Measurements from ENCODE around the gene MARK1. TPM values are rescaled to one million over a fixed set of nuclear protein-coding genes. Genes with fewer than 3 reads are reported as not detected.

Gene MARK1
- 12.1 and 13.2 TPM in 2 replicates for total RNA-seq (ENCODE audit: low replicate concordance)

- H3K36me3 Mint-ChIP-seq, result no peaks in the 10 kb centered on the region
- Histone ChIP-seq H3K4me3 (peak within 1 kb of the TSS; percentile 83), H3F3A (ENCODE audit: low read depth) (peaks cover 9% of the 10 kb centered on the region), H3K9ac (peak within 1 kb of the TSS; percentile 87), H3K4me1 (peaks cover 38% of the 10 kb centered on the region), H3K27me3 (peaks cover 6% of the 10 kb centered on the region), H3K4me2 (peak within 1 kb of the TSS; percentile 84), H3K9me3 (ENCODE audit: low read depth) (no peaks in the 10 kb centered on the region), H4K20me1 (ENCODE audit: low read depth) (peaks cover 4% of the 10 kb centered on the region), H2AFZ (replicated peaks) (peak within 1 kb of the TSS; percentile 96), H3K79me2 (ENCODE audit: low read depth) (peaks cover 46% of the 10 kb centered on the region), H3K27ac (peak within 1 kb of the TSS; percentile 71), H3K36me3 (no peaks in the 10 kb centered on the region)
- H3K9me3 Mint-ChIP-seq, result peaks cover 3% of the 10 kb centered on the region
- TF ChIP-seq EZH2 (IDR thresholded peaks at IDR 0.05) (no peak), EZH2phosphoT487 (IDR thresholded peaks at IDR 0.05) (no peak)
- TF ChIP-seq, protein P1, sequence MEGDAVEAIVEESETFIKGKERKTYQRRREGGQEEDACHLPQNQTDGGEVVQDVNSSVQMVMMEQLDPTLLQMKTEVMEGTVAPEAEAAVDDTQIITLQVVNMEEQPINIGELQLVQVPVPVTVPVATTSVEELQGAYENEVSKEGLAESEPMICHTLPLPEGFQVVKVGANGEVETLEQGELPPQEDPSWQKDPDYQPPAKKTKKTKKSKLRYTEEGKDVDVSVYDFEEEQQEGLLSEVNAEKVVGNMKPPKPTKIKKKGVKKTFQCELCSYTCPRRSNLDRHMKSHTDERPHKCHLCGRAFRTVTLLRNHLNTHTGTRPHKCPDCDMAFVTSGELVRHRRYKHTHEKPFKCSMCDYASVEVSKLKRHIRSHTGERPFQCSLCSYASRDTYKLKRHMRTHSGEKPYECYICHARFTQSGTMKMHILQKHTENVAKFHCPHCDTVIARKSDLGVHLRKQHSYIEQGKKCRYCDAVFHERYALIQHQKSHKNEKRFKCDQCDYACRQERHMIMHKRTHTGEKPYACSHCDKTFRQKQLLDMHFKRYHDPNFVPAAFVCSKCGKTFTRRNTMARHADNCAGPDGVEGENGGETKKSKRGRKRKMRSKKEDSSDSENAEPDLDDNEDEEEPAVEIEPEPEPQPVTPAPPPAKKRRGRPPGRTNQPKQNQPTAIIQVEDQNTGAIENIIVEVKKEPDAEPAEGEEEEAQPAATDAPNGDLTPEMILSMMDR (IDR thresholded peaks at IDR 0.05), result no peak
- H3K4me1 Mint-ChIP-seq, result peaks cover 27% of the 10 kb centered on the region
- H3K27me3 Mint-ChIP-seq (ENCODE audit: insufficient read depth, low read depth), result peaks cover 13% of the 10 kb centered on the region
- H3K4me3 Mint-ChIP-seq, result peak within 1 kb of the TSS; percentile 98
- DNase-seq (ENCODE audit: low spot score), result peak; percentile 88
- H3K27ac Mint-ChIP-seq, result peak within 1 kb of the TSS; percentile 97
Measured at GRCh38 chr1:220527908-220528678, at the start of gene MARK1. Gene MARK1, plus strand, starts transcription at chr1:220528136. Its CDS starts 687 bp downstream, at chr1:220528823.

- H3K27me3 Mint-ChIP-seq (ENCODE audit: insufficient read depth, low read depth), result peaks cover 7% of the 10 kb centered on the region
- DNase-seq (ENCODE audit: low spot score), result no peak
- no peaks in the 10 kb centered on the region for H3K79me2 ChIP-seq (ENCODE audit: low read depth)
- H3K9me3 Mint-ChIP-seq, result no peaks in the 10 kb centered on the region
- H2AFZ ChIP-seq (replicated peaks), result no peak overlapping the region
- no peak for TF ChIP-seq EZH2phosphoT487 (IDR thresholded peaks at IDR 0.05)
- no peak for TF ChIP-seq EZH2 (IDR thresholded peaks at IDR 0.05)
- TF ChIP-seq, protein P1 (IDR thresholded peaks at IDR 0.05), result no peak
- no peak overlapping the region for H3K4me3 Mint-ChIP-seq
- no peaks in the 10 kb centered on the region for H3K36me3 ChIP-seq
- H3K4me1 ChIP-seq, result no peaks in the 10 kb centered on the region
- H3K4me2 ChIP-seq, result no peak overlapping the region
- no peaks in the 10 kb centered on the region for H3K9me3 ChIP-seq (ENCODE audit: low read depth)
- no peak overlapping the region for H3K27ac Mint-ChIP-seq
- no peak overlapping the region for H3K9ac ChIP-seq
- H4K20me1 ChIP-seq (ENCODE audit: low read depth), result no peaks in the 10 kb centered on the region
- H3F3A ChIP-seq (ENCODE audit: low read depth), result no peaks in the 10 kb centered on the region
- peaks cover 7% of the 10 kb centered on the region for H3K4me1 Mint-ChIP-seq
- H3K27ac ChIP-seq, result no peak overlapping the region
- no peaks in the 10 kb centered on the region for H3K27me3 ChIP-seq
- H3K36me3 Mint-ChIP-seq, result no peaks in the 10 kb centered on the region
- no peak overlapping the region for H3K4me3 ChIP-seq
Measured at GRCh38 chr1:220483700-220484099, 44.2 kb upstream of the MARK1 start.

- Mint-ChIP-seq H3K36me3 (no peaks in the 10 kb centered on the region), H3K27ac (no peak overlapping the region), H3K27me3 (ENCODE audit: insufficient read depth, low read depth) (peaks cover 7% of the 10 kb centered on the region), H3K9me3 (no peaks in the 10 kb centered on the region), H3K4me1 (peaks cover 7% of the 10 kb centered on the region), H3K4me3 (no peak overlapping the region)
- no peak overlapping the region for H3K27ac ChIP-seq
- no peak overlapping the region for H3K4me2 ChIP-seq
- no peaks in the 10 kb centered on the region for H3K79me2 ChIP-seq (ENCODE audit: low read depth)
- no peak overlapping the region for H2AFZ ChIP-seq (replicated peaks)
- H3K9me3 ChIP-seq (ENCODE audit: low read depth), result no peaks in the 10 kb centered on the region
- DNase-seq (ENCODE audit: low spot score), result no peak
- H3K27me3 ChIP-seq, result no peaks in the 10 kb centered on the region
- no peaks in the 10 kb centered on the region for H3K36me3 ChIP-seq
- H3F3A ChIP-seq (ENCODE audit: low read depth), result no peaks in the 10 kb centered on the region
- no peak overlapping the region for H3K4me3 ChIP-seq
- H4K20me1 ChIP-seq (ENCODE audit: low read depth), result no peaks in the 10 kb centered on the region
- H3K4me1 ChIP-seq, result no peaks in the 10 kb centered on the region
- H3K9ac ChIP-seq, result no peak overlapping the region
- TF ChIP-seq, protein P1 (IDR thresholded peaks at IDR 0.05), result no peak
- TF ChIP-seq EZH2phosphoT487 (IDR thresholded peaks at IDR 0.05) (no peak), EZH2 (IDR thresholded peaks at IDR 0.05) (no peak)
Measured at GRCh38 chr1:220484135-220484534, 43.8 kb upstream of the MARK1 start.
